ENCODE measurements around the gene AKNAD1. TPM values are rescaled to one million over a fixed set of nuclear protein-coding genes. Genes with fewer than 3 reads are reported as not detected.

The AKNAD1 gene
- total and polyA plus RNA-seq, 2 of the 13 experiments (the other 11 are each of a cell fraction or from before 2014, with no cell fraction given) = not detected

- TF ChIP-seq ZNF142 (CRISPR knock-in tag; IDR thresholded peaks at IDR 0.05) = no peak
- TF ChIP-seq ZBTB20 (CRISPR knock-in tag; IDR thresholded peaks at IDR 0.05; ENCODE audit: borderline replicate concordance, low read depth) = no peak
- no peak for TF ChIP-seq POLR2G (IDR thresholded peaks at IDR 0.05; ENCODE audit: low read depth, low read length)
- TF ChIP-seq FLYWCH1 (CRISPR knock-in tag; IDR thresholded peaks at IDR 0.05) = no peak
Observed at GRCh38 chr1:108828074-108828961, 28.6 kb downstream of the AKNAD1 start (continued).

- no peaks in the 10 kb centered on the region for H3K9me3 ChIP-seq (ENCODE audit: low read length)
- no peaks in the 10 kb centered on the region for H4K20me1 ChIP-seq (ENCODE audit: insufficient read depth, low read length)
- intact Hi-C loops (cut with micrococcal nuclease; ENCODE audit: unreplicated experiment) = no loop called here
- no peak overlapping the region for H3K4me2 ChIP-seq (ENCODE audit: low read depth, low read length)
- ChIA-PET POLR2A (no interaction called here), CTCF (ENCODE audit: low intra/inter-chr PET ratio, low total read pairs) (no interaction called here)
- no peak overlapping the region for H2AFZ ChIP-seq (ENCODE audit: low read length)
- no peak overlapping the region for H3K4me3 ChIP-seq (replicated peaks in 1 of 3; ENCODE audit: insufficient read depth in 1 of 3, low read depth in 2 of 3, low read length in 3 of 3)
- ATAC-seq (no peak), FAIRE-seq (no peak), DNase-seq (ENCODE audit: low spot score) (no peak)
- BruUV-seq (replicated peaks) = no TSS peak
- H3K27me3 ChIP-seq (ENCODE audit: control insufficient read depth in 1 of 2, insufficient read depth in 2 of 2, low read length in 2 of 2) = peaks cover 0 to 4% of the 10 kb centered on the region in 2 experiments; a peak in 2 of 5 replicates
- no peak overlapping the region for H3K9ac ChIP-seq (ENCODE audit: insufficient read depth, low read depth, low read length)
- H3K4me1 ChIP-seq (ENCODE audit: insufficient read depth, low read length) = peaks cover 30% of the 10 kb centered on the region
- in situ Hi-C loops (cut with HindIII; ENCODE audit: extremely low pct_ligation_motif_present, low pct_unique_long_range_greater_than_20kb) = no loop called here
- 40% methylated on average over 3 of the region's 3 CpGs for WGBS (ENCODE audit: low lambda C conversion rate)
- no peaks in the 10 kb centered on the region for H3K36me3 ChIP-seq (replicated peaks in 1 of 2; ENCODE audit: control insufficient read depth in 1 of 2, insufficient read depth in 2 of 2, low read length in 2 of 2)
- H3K79me2 ChIP-seq (ENCODE audit: insufficient read depth, low read length) = no peaks in the 10 kb centered on the region
- no peak overlapping the region for H3K27ac ChIP-seq (ENCODE audit: extremely low read length, insufficient read depth, low read length)
- TF ChIP-seq, protein P1, sequence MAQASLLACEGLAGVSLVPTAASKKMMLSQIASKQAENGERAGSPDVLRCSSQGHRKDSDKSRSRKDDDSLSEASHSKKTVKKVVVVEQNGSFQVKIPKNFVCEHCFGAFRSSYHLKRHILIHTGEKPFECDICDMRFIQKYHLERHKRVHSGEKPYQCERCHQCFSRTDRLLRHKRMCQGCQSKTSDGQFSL (CRISPR knock-in tag; IDR thresholded peaks at IDR 0.05) = no peak
- no peak for TF ChIP-seq ZSCAN31 (CRISPR knock-in tag; IDR thresholded peaks at IDR 0.05; ENCODE audit: low read depth)
- TF ChIP-seq REST (IDR thresholded peaks at IDR 0.05; ENCODE audit: borderline replicate concordance in 1 of 2, low read depth in 1 of 2, low read length in 2 of 2) = no peak
- TF ChIP-seq THYN1 (CRISPR knock-in tag; IDR thresholded peaks at IDR 0.05; ENCODE audit: borderline replicate concordance, low read depth) = no peak
- TF ChIP-seq RFX5 (IDR thresholded peaks at IDR 0.05; ENCODE audit: low read depth, low read length) = no peak
- TF ChIP-seq ZNF562 (CRISPR knock-in tag; IDR thresholded peaks at IDR 0.05; ENCODE audit: borderline replicate concordance) = no peak
Observed at GRCh38 chr1:108826081-108826635, 30.7 kb downstream of the AKNAD1 start.
